ENCODE data around the gene NRP2.

Gene NRP2

GRCh38 chr2:205845446-205845845 is 163.1 kb downstream of the NRP2 start:
- no peak for DNase-seq (ENCODE audit: low read depth in 1 of 2, low spot score in 1 of 2)
